Muscle layer of duodenum (tissue), 2 donors: ENCODE data around the gene SAMD5.

Source experiments
- H3K27ac ChIP-seq: one replicate; pipeline ENCODE4 v1.7.0; 2013; ENCODE audit warnings: mild to moderate bottlenecking, low read length
- H3K27me3 ChIP-seq: one replicate; pipeline ENCODE4 v1.7.0; 2013; ENCODE audit warnings: low read depth, mild to moderate bottlenecking, control low read depth, low read length
- H3K36me3 ChIP-seq, 2 donors: one replicate each; pipeline ENCODE4 v1.7.0; 2013; ENCODE audit warnings: low read length in 2 of 2, control low read depth in 1 of 2, mild to moderate bottlenecking in 1 of 2; ENCODE audit not compliant: insufficient read depth in 2 of 2, control insufficient read depth in 1 of 2
- H3K4me1 ChIP-seq, 2 donors: one replicate each; pipeline ENCODE4 v1.7.0; 2013; ENCODE audit warnings: low read length in 2 of 2, mild to moderate bottlenecking in 2 of 2, control low read depth in 1 of 2, moderate library complexity in 1 of 2; ENCODE audit not compliant: insufficient read depth in 2 of 2, control insufficient read depth in 1 of 2
- H3K4me3 ChIP-seq, 2 donors: one replicate each; pipeline ENCODE4 v1.7.0; 2013; ENCODE audit warnings: low read length in 2 of 2, low read depth in 1 of 2, mild to moderate bottlenecking in 1 of 2
- H3K9me3 ChIP-seq, 2 donors: one replicate each; pipeline ENCODE4 v1.7.0; 2013; ENCODE audit warnings: low read length in 2 of 2, control low read depth in 1 of 2, mild to moderate bottlenecking in 1 of 2; ENCODE audit not compliant: control insufficient read depth in 1 of 2
- donor health status: healthy.

The SAMD5 gene

DNA sequence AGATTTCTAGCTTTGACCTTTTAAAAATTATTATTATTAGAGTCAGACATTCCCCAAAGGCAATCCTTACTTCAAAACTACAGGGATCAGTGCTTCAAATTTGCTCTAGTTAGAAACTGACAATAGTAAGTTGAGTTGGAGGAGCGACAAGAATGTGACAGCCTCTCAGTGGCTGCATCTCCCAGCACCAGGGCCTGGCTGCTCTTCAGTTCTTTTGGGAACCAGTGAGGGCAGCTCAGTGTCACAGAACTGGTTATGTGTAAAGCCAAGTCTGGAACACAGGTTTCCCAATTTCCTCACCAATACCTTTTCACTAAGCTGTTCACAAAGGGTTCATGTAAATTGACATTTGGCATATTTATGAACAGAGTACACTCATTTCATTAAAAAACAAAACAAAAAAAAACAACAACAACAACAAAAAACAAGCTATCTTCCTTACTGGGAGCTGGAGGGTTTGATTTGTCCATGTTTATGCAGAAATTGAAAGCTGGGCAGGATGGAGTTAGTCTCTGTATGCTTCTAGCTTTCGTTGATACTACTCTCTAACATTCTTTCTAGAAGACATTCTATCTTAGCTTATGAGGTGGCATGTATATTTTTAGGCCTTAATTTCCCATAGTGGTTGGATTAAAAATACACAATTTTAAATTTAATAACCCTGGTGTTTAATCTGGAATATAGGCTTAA is 95.0 kb downstream of the SAMD5 start:
- H3K27me3 ChIP-seq, result no peaks in the 10 kb centered on the region
- H3K4me3 ChIP-seq, result no peak overlapping the region
- H3K27ac ChIP-seq, result no peak overlapping the region
- H3K4me1 ChIP-seq, result no peaks in the 10 kb centered on the region
- no peaks in the 10 kb centered on the region for H3K36me3 ChIP-seq
- no peaks in the 10 kb centered on the region for H3K9me3 ChIP-seq

DNA sequence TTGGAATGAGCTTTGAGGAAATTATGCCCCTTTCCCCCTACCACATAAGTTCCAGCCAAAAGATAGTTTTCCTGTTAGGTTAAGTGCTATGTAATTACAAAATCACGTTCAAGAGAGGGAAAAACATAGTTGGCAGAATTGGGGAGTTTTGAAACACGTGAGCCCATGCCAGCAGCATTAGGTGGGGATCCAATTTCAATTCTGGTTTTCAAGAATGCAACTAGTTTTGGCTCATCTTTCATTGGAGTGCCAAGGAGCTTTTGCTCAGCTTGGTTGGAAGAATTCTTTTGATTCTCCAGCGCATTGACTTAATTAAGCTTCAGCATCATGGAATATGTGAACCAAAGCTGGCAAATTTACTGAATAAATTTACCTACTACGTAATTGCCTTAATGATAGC is 95.9 kb downstream of the SAMD5 start:
- H3K27ac ChIP-seq, result no peak overlapping the region

DNA sequence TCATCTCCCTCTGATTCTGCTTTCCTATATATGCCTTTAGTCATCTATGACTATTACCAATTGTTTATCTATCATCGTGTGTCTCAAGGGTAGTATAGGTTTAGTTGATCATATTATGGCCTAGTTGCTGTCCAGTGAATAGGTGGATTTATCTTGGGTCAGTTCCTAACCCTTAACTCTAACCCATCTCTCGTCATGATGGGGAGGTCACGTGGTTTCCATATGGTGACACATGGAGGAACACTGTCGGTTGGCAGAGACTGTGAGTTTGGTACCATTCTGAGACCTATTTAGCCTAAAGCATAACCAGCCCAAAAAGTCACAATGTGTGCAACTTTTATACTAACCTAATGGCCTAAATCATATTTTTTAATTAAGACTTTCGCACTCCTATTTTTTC is 103.5 kb downstream of the SAMD5 start:
- Histone ChIP-seq H3K4me3 (no peak overlapping the region), H3K9me3 (no peaks in the 10 kb centered on the region), H3K27ac (no peak overlapping the region), H3K27me3 (no peaks in the 10 kb centered on the region), H3K36me3 (no peaks in the 10 kb centered on the region), H3K4me1 (no peaks in the 10 kb centered on the region)

More for the DNA sequence above, 95.9 kb downstream of the SAMD5 start:
- Histone ChIP-seq H3K9me3 (no peaks in the 10 kb centered on the region), H3K4me1 (no peaks in the 10 kb centered on the region), H3K27me3 (no peaks in the 10 kb centered on the region), H3K4me3 (no peak overlapping the region), H3K36me3 (no peaks in the 10 kb centered on the region)

DNA sequence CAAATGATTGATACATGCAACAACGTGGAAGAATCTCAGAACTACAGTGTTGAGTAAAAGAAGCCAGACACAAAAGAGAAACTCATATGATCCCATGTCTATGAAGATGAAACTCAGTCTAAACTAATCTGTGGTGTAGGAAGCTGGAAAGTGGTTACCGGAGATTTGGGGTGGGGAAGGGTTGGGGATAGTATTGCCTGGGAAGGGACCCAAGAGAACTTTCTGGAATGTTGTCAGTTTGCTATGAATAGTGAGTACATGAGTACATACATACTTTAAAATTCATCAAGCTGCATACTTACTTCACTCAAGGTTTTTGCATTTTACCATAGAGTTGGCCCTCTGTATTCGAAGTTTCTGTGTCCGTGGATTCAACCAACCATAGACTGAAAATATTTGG is 106.0 kb downstream of the SAMD5 start:
- H3K36me3 ChIP-seq, result no peaks in the 10 kb centered on the region
- H3K4me1 ChIP-seq, result no peaks in the 10 kb centered on the region
- no peak overlapping the region for H3K4me3 ChIP-seq
- H3K27ac ChIP-seq, result no peak overlapping the region
- H3K9me3 ChIP-seq, result no peaks in the 10 kb centered on the region
- H3K27me3 ChIP-seq, result no peaks in the 10 kb centered on the region

DNA sequence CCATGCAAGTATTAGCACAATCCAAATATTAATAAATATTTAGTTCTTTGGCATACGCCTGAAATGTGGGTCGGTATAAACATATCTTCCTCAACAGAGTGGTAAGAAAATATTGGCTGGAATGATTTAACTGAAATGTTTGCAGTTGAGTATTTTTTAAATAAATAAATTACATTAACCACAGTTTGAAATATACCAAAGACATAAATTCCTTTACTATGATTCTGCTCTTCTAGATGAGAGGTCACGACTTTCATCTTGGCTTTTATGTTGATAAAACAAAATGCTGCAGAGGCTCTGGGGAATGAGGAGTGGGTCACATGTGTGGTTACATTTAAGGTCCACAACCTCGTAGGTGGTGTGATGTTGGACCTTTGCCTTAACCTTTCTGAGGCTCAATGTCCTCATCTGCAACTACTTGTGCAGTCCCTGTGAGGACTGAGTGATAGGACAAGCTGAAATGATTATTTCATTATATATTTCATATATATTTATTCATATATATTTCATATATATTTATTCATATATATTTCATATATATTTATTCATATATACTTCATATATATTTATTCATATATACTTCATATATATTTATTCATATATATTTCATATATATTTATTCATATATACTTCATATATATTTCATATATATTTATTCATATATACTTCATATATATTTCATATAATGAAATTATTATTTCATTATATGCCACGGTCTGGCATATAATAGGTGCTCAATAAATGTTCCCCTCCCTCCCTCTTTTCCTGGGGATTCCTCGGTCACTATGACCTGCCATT is 107.4 kb downstream of the SAMD5 start:
- Histone ChIP-seq H3K27me3 (no peaks in the 10 kb centered on the region), H3K27ac (no peak overlapping the region), H3K4me1 (no peaks in the 10 kb centered on the region), H3K4me3 (no peak overlapping the region), H3K36me3 (no peaks in the 10 kb centered on the region), H3K9me3 (no peaks in the 10 kb centered on the region)

DNA sequence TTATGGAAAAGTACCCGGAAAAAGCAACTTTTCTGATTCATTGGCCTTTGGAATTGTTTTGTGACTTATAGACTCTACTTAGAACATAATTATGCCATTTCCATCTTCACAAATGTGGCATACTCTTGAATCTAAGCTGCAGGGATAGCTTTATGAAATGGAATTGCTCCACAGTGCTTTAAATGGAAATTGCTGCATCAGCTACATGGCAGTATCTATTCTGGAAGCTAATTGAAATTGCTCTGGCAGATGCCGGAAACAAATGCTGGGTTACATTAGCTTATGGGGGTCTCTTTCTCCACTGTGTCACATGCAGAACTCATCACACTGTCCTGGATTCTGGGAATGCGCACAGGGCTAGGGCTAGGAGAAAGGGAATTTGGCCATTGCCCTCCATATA is 108.9 kb downstream of the SAMD5 start:
- Histone ChIP-seq H3K36me3 (no peaks in the 10 kb centered on the region), H3K27ac (no peak overlapping the region), H3K4me1 (no peaks in the 10 kb centered on the region), H3K4me3 (no peak overlapping the region), H3K27me3 (no peaks in the 10 kb centered on the region), H3K9me3 (no peaks in the 10 kb centered on the region)

DNA sequence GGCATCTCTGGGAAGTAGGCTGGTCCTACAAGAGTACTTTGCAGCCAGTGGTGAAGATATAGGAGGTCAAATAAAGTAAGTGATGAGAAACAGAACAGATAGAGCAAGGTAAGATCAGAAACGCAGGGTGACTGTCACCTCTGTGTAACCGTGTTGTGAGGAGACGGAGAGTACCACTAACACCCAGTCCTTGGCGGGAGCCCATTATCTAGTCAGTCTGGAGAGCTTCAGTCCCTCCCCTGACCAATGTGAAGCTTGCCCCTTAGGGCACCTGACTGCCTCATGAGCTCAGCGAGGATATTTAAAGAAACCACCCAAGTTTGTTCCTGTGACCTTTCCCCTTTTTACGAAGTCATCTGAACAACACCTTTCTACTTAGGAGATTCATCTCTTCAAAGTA is 110.0 kb downstream of the SAMD5 start:
- no peaks in the 10 kb centered on the region for H3K36me3 ChIP-seq
- no peaks in the 10 kb centered on the region for H3K27me3 ChIP-seq
- no peaks in the 10 kb centered on the region for H3K4me1 ChIP-seq
- no peaks in the 10 kb centered on the region for H3K9me3 ChIP-seq
- H3K4me3 ChIP-seq, result no peak overlapping the region
- H3K27ac ChIP-seq, result no peak overlapping the region

DNA sequence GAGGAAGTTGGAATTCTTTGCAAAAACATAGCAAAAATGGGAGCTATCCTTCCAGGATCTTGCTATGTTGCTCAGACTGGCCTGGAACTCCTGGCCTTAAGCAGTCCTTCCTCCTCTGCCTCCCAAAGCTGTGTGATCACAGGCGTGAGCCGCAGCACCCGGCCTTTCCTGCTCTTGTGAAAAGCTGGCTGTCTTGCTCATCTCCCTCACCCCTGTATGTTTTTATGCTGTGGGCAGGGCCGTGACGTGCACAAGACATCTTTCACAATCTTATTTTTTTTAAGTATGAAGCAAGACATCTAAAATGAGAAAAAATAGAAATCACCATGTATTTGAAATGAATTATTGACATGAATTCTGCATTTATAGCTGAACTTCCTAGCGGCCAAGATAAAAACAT is 110.4 kb downstream of the SAMD5 start:
- Histone ChIP-seq H3K27ac (no peak overlapping the region), H3K36me3 (no peaks in the 10 kb centered on the region), H3K4me3 (no peak overlapping the region), H3K9me3 (no peaks in the 10 kb centered on the region), H3K27me3 (no peaks in the 10 kb centered on the region), H3K4me1 (no peaks in the 10 kb centered on the region)
